Pancreas (tissue), 10 donors: ENCODE measurements around the gene CUL7. TPM values are rescaled to one million over a fixed set of nuclear protein-coding genes. Genes with fewer than 3 reads are reported as not detected.

Source experiments
- ATAC-seq, 4 donors: fragments of 200-7000 bp; cut with Tn5 transposase; one replicate each; pipeline versions ENCODE4 v1.8.0 to v1.9.1; 2020; ENCODE audit warnings: mild to moderate bottlenecking in 4 of 4, moderate library complexity in 4 of 4
- DNase-seq, 6 donors: peaks; one replicate each; pipeline ENCODE4 v3.0.0-alpha.2; 2020
- FAIRE-seq: peaks from 2 replicates; lab custom pipeline; 2012; peaks lifted over from hg19 to GRCh38; lab: Jason Lieb, UNC
- H3K27ac ChIP-seq, 4 donors: fragments of 200-600 bp; sonication (generic); 1 replicate in 3 of 4; 2 replicates in 1 of 4; pipeline versions ENCODE4 v1.5.0 to v1.8.0; 2020
- H3K27me3 ChIP-seq, 4 donors: fragments of 200-600 bp; one replicate each; pipeline ENCODE4 v1.8.0; 2021
- H3K36me3 ChIP-seq, 3 donors: fragments of 200-600 bp; sonication (generic) in 1 of 3; one replicate each; pipeline versions ENCODE4 v1.5.0 to v1.8.0; 2020 to 2021
- H3K4me1 ChIP-seq, 3 donors: fragments of 200-600 bp; one replicate each; pipeline ENCODE4 v1.8.0; 2021
- H3K4me3 ChIP-seq, 4 donors: fragments of 200-600 bp; sonication (generic) in 2 of 4; one replicate each; pipeline versions ENCODE4 v1.5.0 to v1.8.0; 2020 to 2021
- H3K9me3 ChIP-seq, 4 donors: fragments of 200-600 bp; one replicate each; pipeline ENCODE4 v1.8.0; 2021
- WGBS, 2 donors: extraction: QIAGEN DNeasy Blood & Tissue Kit; methylation state at CpG; one replicate each; pipeline ENCODE4 v1.1.7; 2013; 5-methylcytosine and 5-hydroxymethylcytosine counted together
- intact Hi-C, 3 donors: fragments of 100-400 bp; cut with DNase I; formaldehyde crosslinking; loops; one replicate each; pipeline versions ENCODE4 v1.11.1 to v1.14.2; 2022
- polyA plus RNA-seq, 2 donors: library from polyadenylated mRNA; stranded (reverse); fragments of 200-250 nt; gene quantifications; one replicate each; pipeline ENCODE4 v1.2.3, GENCODE V29; 2013
- total RNA-seq, 6 donors: library from RNA; stranded (reverse); fragmentation: NEBNext Ultra II Directional in 4 of 6; extraction: Animal tissue kit (Norgen Biotek cat#: 25700) in 4 of 6; gene quantifications; one replicate each; pipeline versions ENCODE4 v1.2.1 to v1.2.4, GENCODE V29; 2021 to 2023
- TF ChIP-seq, protein P1 (sequence below), 4 donors: fragments of 200-600 bp; sonication (generic) in 3 of 4; IDR thresholded peaks; one replicate each; pipeline versions ENCODE4 v1.5.0 to v1.8.0; 2021; ENCODE audit warnings: antibody characterized with exemption in 4 of 4
- donor health status: healthy with polysubstance abuse.
- donor health status: DM: no; HTN: no; CAD: no; lungs with moderate emphysema.
- donor health status: DM: no; HTN: no; CAD: no.
- donor health status: control.
- donor health status: control.
- donor health status: Bipolar disorder and iron deficiency.
- donor health status: DM: yes; HTN: yes; CAD: no.
- donor health status: DM: no; HTN: no; CAD: no.
- donor health status: DM: no; HTN: no; CAD: no.
- donor health status: DM: yes; HTN: yes; CAD: no.

The CUL7 gene
- total and polyA plus RNA-seq, 8 donors = 8.6 to 21.4 (median 13.9) TPM

DNA sequence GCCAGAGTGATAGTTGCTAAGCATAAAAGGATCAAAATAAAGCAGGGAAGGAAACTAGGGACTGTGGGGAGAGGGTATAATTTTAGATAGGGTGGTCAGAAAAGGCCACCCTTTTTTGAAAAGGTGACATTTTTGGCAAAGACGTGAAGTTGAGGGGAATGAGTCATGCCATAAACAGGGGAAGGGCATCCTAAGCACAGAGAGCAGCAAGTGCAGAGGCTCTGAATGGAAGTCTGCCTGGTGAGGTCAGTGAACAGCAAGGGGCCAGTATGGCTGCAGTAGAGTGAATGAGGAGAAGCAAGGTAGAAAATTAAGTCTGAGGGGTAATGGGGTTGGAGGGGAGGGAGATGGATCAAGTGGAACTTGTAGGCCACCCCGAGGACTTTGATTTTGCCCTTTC lies 8.2 kb upstream of the CUL7 start:
- FAIRE-seq (no peak), ATAC-seq (no peak), DNase-seq (no peak)
- Histone ChIP-seq H3K36me3 (peaks cover 0 to 4% (median 4%) of the 10 kb centered on the region in 3 donors), H3K9me3 (no peaks in the 10 kb centered on the region), H3K4me3 (no peak overlapping the region), H3K27ac (no peak overlapping the region), H3K27me3 (no peaks in the 10 kb centered on the region), H3K4me1 (peaks cover 23 to 24% (median 24%) of the 10 kb centered on the region in 3 donors)
- intact Hi-C loops = no loop called here
- TF ChIP-seq, protein P1, sequence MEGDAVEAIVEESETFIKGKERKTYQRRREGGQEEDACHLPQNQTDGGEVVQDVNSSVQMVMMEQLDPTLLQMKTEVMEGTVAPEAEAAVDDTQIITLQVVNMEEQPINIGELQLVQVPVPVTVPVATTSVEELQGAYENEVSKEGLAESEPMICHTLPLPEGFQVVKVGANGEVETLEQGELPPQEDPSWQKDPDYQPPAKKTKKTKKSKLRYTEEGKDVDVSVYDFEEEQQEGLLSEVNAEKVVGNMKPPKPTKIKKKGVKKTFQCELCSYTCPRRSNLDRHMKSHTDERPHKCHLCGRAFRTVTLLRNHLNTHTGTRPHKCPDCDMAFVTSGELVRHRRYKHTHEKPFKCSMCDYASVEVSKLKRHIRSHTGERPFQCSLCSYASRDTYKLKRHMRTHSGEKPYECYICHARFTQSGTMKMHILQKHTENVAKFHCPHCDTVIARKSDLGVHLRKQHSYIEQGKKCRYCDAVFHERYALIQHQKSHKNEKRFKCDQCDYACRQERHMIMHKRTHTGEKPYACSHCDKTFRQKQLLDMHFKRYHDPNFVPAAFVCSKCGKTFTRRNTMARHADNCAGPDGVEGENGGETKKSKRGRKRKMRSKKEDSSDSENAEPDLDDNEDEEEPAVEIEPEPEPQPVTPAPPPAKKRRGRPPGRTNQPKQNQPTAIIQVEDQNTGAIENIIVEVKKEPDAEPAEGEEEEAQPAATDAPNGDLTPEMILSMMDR (IDR thresholded peaks at IDR 0.05) = no peak
- WGBS, 2 donors = 62 to 73% methylated on average over 2 of the region's 2 CpGs

GRCh38 chr6:43060755-43061633 lies 7.3 kb upstream of the CUL7 start:
- Histone ChIP-seq H3K27ac (peak overlapping the region in 3 of 4 donors; percentile 94), H3K27me3 (no peaks in the 10 kb centered on the region), H3K9me3 (no peaks in the 10 kb centered on the region), H3K4me3 (peak overlapping the region in 2 of 4 donors; percentile 86 to 88), H3K4me1 (peaks cover 23 to 24% (median 24%) of the 10 kb centered on the region in 3 donors), H3K36me3 (peaks cover 0 to 2% (median 0%) of the 10 kb centered on the region in 3 donors)
- ATAC-seq (no peak), FAIRE-seq (no peak), DNase-seq (peak in 1 of 6 donors; percentile 43)
- intact Hi-C loops = no loop called here
- TF ChIP-seq, protein P1 (IDR thresholded peaks at IDR 0.05) = no peak
- WGBS, 2 donors = 63 to 64% methylated on average over 12 of the region's 12 CpGs

DNA sequence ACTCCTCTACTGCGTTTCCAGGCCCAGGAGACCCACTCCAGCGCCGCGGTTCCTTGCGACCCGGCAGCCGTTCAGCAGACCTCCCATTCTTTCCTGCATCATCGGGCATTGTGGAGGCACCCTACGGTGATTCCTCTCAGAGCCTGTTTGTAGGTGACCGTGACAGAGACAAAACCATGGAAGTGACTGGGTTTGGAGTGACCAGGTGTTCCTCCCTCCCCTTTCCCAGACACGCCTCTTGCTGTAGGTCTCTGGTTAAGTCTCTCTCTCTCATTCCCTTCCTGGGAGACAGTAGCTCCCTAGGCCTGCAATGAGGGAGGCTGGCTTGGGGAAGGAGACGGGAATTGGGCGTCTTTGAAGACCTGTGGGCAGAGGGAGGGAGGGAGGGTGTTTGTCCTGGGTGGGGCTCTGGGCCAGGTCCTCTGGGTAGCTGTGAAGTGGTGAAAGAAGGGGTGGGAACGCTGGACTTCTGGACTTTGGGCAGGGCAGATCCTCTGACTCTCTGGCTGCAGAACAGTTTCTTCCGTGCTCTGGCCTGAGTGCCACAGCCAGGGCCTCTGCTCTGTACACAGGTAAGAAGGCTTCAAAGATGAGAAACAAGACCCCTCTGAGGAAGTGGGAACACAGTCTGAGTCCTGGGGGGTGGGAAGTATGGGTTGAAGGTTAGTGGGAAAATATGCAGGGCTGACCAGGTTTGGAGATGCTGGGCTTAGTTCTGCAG lies 6.5 kb upstream of the CUL7 start:
- ATAC-seq (peak; percentile 71 to 80 (median 78)), FAIRE-seq (no peak), DNase-seq (peak; percentile 59 to 72 (median 70))
- Histone ChIP-seq H3K4me3 (peak overlapping the region; percentile 35 to 88 (median 72)), H3K27me3 (no peaks in the 10 kb centered on the region), H3K9me3 (no peaks in the 10 kb centered on the region), H3K27ac (peak overlapping the region; percentile 91 to 94 (median 94)), H3K4me1 (peaks cover 23 to 24% (median 24%) of the 10 kb centered on the region in 3 donors), H3K36me3 (peaks cover 0 to 9% (median 0%) of the 10 kb centered on the region in 3 donors)
- 3 to 4% methylated on average over 14 to 15 of the region's 15 CpGs for WGBS, 2 donors
- intact Hi-C loops = no loop called here
- TF ChIP-seq, protein P1 (IDR thresholded peaks at IDR 0.05) = no peak

DNA sequence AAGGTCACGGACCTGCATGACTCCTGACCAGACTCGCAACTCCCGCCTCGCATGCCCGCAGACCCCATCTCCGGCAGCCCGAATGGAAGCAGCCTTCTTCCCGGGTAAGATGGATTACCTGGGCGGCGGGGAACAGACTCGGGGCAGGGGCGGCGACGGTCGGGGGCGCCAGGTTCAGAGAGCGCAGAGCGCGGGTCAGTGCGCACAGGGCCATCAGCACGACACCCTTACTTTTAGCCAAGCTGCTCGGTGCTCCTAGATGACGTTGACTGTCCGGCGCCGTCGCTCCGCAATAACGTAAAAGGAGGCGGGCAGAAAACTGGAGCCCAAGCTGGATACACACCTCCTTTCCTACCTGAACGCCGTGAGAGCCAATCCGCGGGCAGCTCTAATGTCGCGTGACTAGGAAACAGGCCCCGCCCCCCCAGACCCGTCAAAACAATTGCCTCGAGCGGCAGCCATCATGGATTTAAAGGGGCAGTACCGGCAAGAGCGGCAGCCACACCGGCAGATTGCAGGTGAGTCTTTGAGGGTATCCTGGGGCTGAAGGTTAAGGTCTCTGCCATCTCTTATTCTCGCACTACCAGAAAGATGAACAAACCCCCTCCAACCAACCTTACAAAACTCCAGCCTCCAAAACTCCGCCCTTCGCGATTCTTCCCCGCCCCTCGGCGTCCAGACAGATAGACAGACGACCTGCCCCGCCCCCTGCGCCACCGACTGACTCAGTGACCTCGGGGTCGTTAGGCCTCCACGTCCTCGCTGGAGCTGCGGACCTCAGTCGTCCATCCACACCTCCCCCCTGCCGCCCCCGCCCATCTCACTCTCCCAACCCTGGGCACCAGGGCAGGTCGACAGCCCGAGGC lies 5.8 kb upstream of the CUL7 start, which contains the start of the genes KLC4 and MRPL2:
TSS of gene KLC4 (plus strand) at position 464 of the 866 bp plus-strand sequence. CDS start 1,705 bp downstream, outside the sequence.
TSS of gene MRPL2 (minus strand) at position 267 of the 866 bp plus-strand sequence. CDS start at position 214, 53 bp downstream.
- Histone ChIP-seq H3K4me3 (peak within 1 kb of the TSS; percentile 35 to 88 (median 72)), H3K27me3 (no peaks in the 10 kb centered on the region), H3K36me3 (peaks cover 0 to 11% (median 0%) of the 10 kb centered on the region in 3 donors), H3K27ac (peak within 1 kb of the TSS; percentile 91 to 94 (median 94)), H3K9me3 (no peaks in the 10 kb centered on the region), H3K4me1 (peaks cover 23 to 25% (median 24%) of the 10 kb centered on the region in 3 donors)
- FAIRE-seq (no peak), ATAC-seq (peak; percentile 92 to 98 (median 94)), DNase-seq (peak; percentile 94 to 98 (median 98))
- WGBS, 2 donors = 0 to 1% methylated on average over 62 to 64 of the region's 64 CpGs
- TF ChIP-seq, protein P1 (IDR thresholded peaks at IDR 0.05) = no peak
- intact Hi-C loops = no loop called here
